Testis (tissue), 3 donors: ENCODE data around the gene MXD1. TPM values are rescaled to one million over a fixed set of nuclear protein-coding genes. Genes with fewer than 3 reads are reported as not detected.

Experiments used
- DNase-seq: peaks from one replicate; pipeline ENCODE4 v3.0.0-alpha.2; 2019
- H3K27ac ChIP-seq, 2 donors: fragments of 200-600 bp; sonication (generic); one replicate each; pipeline ENCODE4 v1.5.1; 2019
- H3K27me3 ChIP-seq: fragments of 200-600 bp; sonication (generic); one replicate; pipeline ENCODE4 v1.5.1; 2019
- H3K36me3 ChIP-seq: fragments of 200-600 bp; sonication (generic); one replicate; pipeline ENCODE4 v1.5.1; 2017; ENCODE audit warnings: low read depth; ENCODE audit errors: missing control alignments
- H3K4me1 ChIP-seq: fragments of 200-600 bp; sonication (generic); one replicate; pipeline ENCODE4 v1.5.1; 2019
- H3K4me3 ChIP-seq, 2 donors: fragments of 200-600 bp; sonication (generic); one replicate each; pipeline ENCODE4 v1.5.1; 2017 to 2019
- H3K9me3 ChIP-seq: fragments of 200-600 bp; sonication (generic); one replicate; pipeline ENCODE4 v1.5.1; 2017
- CTCF ChIP-seq, 3 experiments: fragments of 450-650 bp in 2 of 3; fragments of 200-600 bp in 1 of 3; sonication (generic) in 1 of 3; IDR thresholded peaks; one replicate each; pipeline ENCODE4 v1.5.1; 2016 to 2019; ENCODE audit warnings: antibody characterized with exemption in 3 of 3, mild to moderate bottlenecking in 2 of 3, moderate library complexity in 1 of 3
- POLR2A ChIP-seq: fragments of 450-650 bp; IDR thresholded peaks from one replicate; pipeline ENCODE4 v1.6.1; 2017; ENCODE audit warnings: antibody characterized with exemption, mild to moderate bottlenecking, moderate library complexity
- WGBS, 2 donors: methylation state at CpG; one replicate each; pipeline ENCODE4 v1.1.5; 2018; 5-methylcytosine and 5-hydroxymethylcytosine counted together
- intact Hi-C: fragments of 100-400 bp; cut with DNase I; formaldehyde crosslinking; loops from one replicate; pipeline ENCODE4 v1.15.1; 2023; ENCODE audit warnings: low total_unique reads
- polyA plus RNA-seq: library from polyadenylated mRNA; stranded (reverse); fragments of 350-450 nt; fragmentation: Illumina TruSeq; extraction: RNeasy Lipid Tissue Mini Kit (QIAGEN cat#74804); gene quantifications from one replicate; pipeline ENCODE4 v1.2.3, GENCODE V29; 2014; ENCODE audit warnings: low read depth, low replicate concordance; ENCODE audit not compliant: insufficient read depth
- total RNA-seq, 2 donors: library from RNA; depleted of rRNA; stranded (reverse); fragments of >200 nt; gene quantifications; one replicate each; pipeline ENCODE4 v1.2.3, GENCODE V29; 2016

Gene MXD1
- total and polyA plus RNA-seq, 3 donors from 2014 or later, result 8.4 to 16.8 (median 11.0) TPM

GRCh38 chr2:69985216-69985615 lies 70.3 kb downstream of the MXD1 start:
- no peak overlapping the region for H3K27ac ChIP-seq

GRCh38 chr2:69985688-69986087 lies 70.8 kb downstream of the MXD1 start:
- Histone ChIP-seq H3K4me3 (no peak overlapping the region), H3K27ac (no peak overlapping the region), H3K4me1 (no peaks in the 10 kb centered on the region), H3K27me3 (no peaks in the 10 kb centered on the region), H3K36me3 (no peaks in the 10 kb centered on the region), H3K9me3 (no peaks in the 10 kb centered on the region)
- peak; percentile 31 for DNase-seq
- intact Hi-C loops, result no loop called here
- WGBS, 2 donors, result 85 to 93% methylated on average over 10 of the region's 10 CpGs
- TF ChIP-seq POLR2A, result no peak

More at GRCh38 chr2:69985216-69985615, 70.3 kb downstream of the MXD1 start:
- WGBS, 2 donors, result 94 to 97% methylated on average over 3 of the region's 3 CpGs
- H3K9me3 ChIP-seq, result no peaks in the 10 kb centered on the region
- no peaks in the 10 kb centered on the region for H3K27me3 ChIP-seq
- no peak for DNase-seq
- no peak overlapping the region for H3K4me3 ChIP-seq
- intact Hi-C loops, result no loop called here
- H3K4me1 ChIP-seq, result no peaks in the 10 kb centered on the region
- no peak for TF ChIP-seq POLR2A
- no peak for TF ChIP-seq CTCF (IDR thresholded peaks at IDR 0.05)
- H3K36me3 ChIP-seq, result no peaks in the 10 kb centered on the region

- Histone ChIP-seq H3K27me3 (no peaks in the 10 kb centered on the region), H3K36me3 (no peaks in the 10 kb centered on the region), H3K4me3 (no peak overlapping the region), H3K27ac (no peak overlapping the region), H3K9me3 (no peaks in the 10 kb centered on the region), H3K4me1 (no peaks in the 10 kb centered on the region)
- TF ChIP-seq POLR2A, result no peak
- no peak for TF ChIP-seq CTCF (IDR thresholded peaks at IDR 0.05)
- intact Hi-C loops, result no loop called here
- WGBS, 2 donors, result 95% methylated on average over 3 to 4 of the region's 4 CpGs
- DNase-seq, result no peak
Observed at GRCh38 chr2:69986691-69987090, 71.8 kb downstream of the MXD1 start.

- no peaks in the 10 kb centered on the region for H3K27me3 ChIP-seq
- 90 to 98% methylated on average over 5 of the region's 5 CpGs for WGBS, 2 donors
- intact Hi-C loops, result no loop called here
Observed at GRCh38 chr2:69988086-69988635, 73.3 kb downstream of the MXD1 start.

GRCh38 chr2:69989009-69989408 lies 74.1 kb downstream of the MXD1 start:
- no peak overlapping the region for H3K4me3 ChIP-seq
- H3K4me1 ChIP-seq, result no peaks in the 10 kb centered on the region
- H3K27ac ChIP-seq, result no peak overlapping the region
- H3K9me3 ChIP-seq, result no peaks in the 10 kb centered on the region
- 84 to 92% methylated on average over 3 of the region's 3 CpGs for WGBS, 2 donors
- DNase-seq, result no peak
- TF ChIP-seq POLR2A (no peak), CTCF (IDR thresholded peaks at IDR 0.05) (no peak)
- H3K36me3 ChIP-seq, result no peaks in the 10 kb centered on the region
- intact Hi-C loops, result no loop called here
- H3K27me3 ChIP-seq, result no peaks in the 10 kb centered on the region

More at GRCh38 chr2:69988086-69988635, 73.3 kb downstream of the MXD1 start:
- H3K9me3 ChIP-seq, result no peaks in the 10 kb centered on the region
- TF ChIP-seq POLR2A (no peak), CTCF (IDR thresholded peaks at IDR 0.05) (no peak)
- no peaks in the 10 kb centered on the region for H3K36me3 ChIP-seq
- H3K4me3 ChIP-seq, result no peak overlapping the region
- DNase-seq, result no peak
- H3K27ac ChIP-seq, result no peak overlapping the region
- H3K4me1 ChIP-seq, result no peaks in the 10 kb centered on the region
